ENCODE measurements around the gene FRAT2. TPM values are rescaled to one million over a fixed set of nuclear protein-coding genes. Genes with fewer than 3 reads are reported as not detected.

Gene FRAT2
- 7.3 TPM for polyA plus RNA-seq

GRCh38 chr10:97334370-97335175, at the start of gene FRAT2:
Gene FRAT2, minus strand, starts transcription at chr10:97334729. Its CDS starts 157 bp downstream, at chr10:97334572.
- Mint-ChIP-seq H3K9me3 (no peaks in the 10 kb centered on the region), H3K27ac (peak within 1 kb of the TSS; percentile 84 to 99 (median 95)), H3K4me1 (peaks cover 26 to 45% (median 40%) of the 10 kb centered on the region in 3 donors), H3K36me3 (peaks cover 3% of the 10 kb centered on the region), H3K4me3 (peak within 1 kb of the TSS; percentile 90 to 97 (median 96)), H3K27me3 (no peaks in the 10 kb centered on the region)

- Mint-ChIP-seq H3K27me3 (no peaks in the 10 kb centered on the region), H3K9me3 (no peaks in the 10 kb centered on the region), H3K4me1 (no peaks in the 10 kb centered on the region), H3K27ac (no peak overlapping the region), H3K36me3 (peaks cover 4% of the 10 kb centered on the region), H3K4me3 (no peak overlapping the region)
Observed at GRCh38 chr10:97384156-97384555, 49.6 kb upstream of the FRAT2 start.

GRCh38 chr10:97383159-97383558, 48.6 kb upstream of the FRAT2 start:
- H3K9me3 Mint-ChIP-seq = no peaks in the 10 kb centered on the region
- H3K27me3 Mint-ChIP-seq = no peaks in the 10 kb centered on the region
- peaks cover 4% of the 10 kb centered on the region for H3K36me3 Mint-ChIP-seq
- no peak overlapping the region for H3K4me3 Mint-ChIP-seq
- H3K27ac Mint-ChIP-seq = peak overlapping the region in 1 of 3 donors; percentile 35
- H3K4me1 Mint-ChIP-seq = no peaks in the 10 kb centered on the region

GRCh38 chr10:97381626-97382025, 47.1 kb upstream of the FRAT2 start:
- H3K27me3 Mint-ChIP-seq = no peaks in the 10 kb centered on the region
- no peaks in the 10 kb centered on the region for H3K4me1 Mint-ChIP-seq
- H3K27ac Mint-ChIP-seq = peak overlapping the region in 1 of 3 donors; percentile 73
- peaks cover 5% of the 10 kb centered on the region for H3K36me3 Mint-ChIP-seq
- H3K4me3 Mint-ChIP-seq = no peak overlapping the region
- H3K9me3 Mint-ChIP-seq = no peaks in the 10 kb centered on the region

GRCh38 chr10:97380516-97380915, 46.0 kb upstream of the FRAT2 start:
- H3K4me1 Mint-ChIP-seq = no peaks in the 10 kb centered on the region
- H3K27me3 Mint-ChIP-seq = no peaks in the 10 kb centered on the region
- peaks cover 8% of the 10 kb centered on the region for H3K36me3 Mint-ChIP-seq
- no peaks in the 10 kb centered on the region for H3K9me3 Mint-ChIP-seq
- no peak overlapping the region for H3K4me3 Mint-ChIP-seq
- H3K27ac Mint-ChIP-seq = peak overlapping the region in 2 of 3 donors; percentile 50 to 73

- no peaks in the 10 kb centered on the region for H3K27me3 Mint-ChIP-seq
- no peak overlapping the region for H3K4me3 Mint-ChIP-seq
- H3K4me1 Mint-ChIP-seq = no peaks in the 10 kb centered on the region
- H3K9me3 Mint-ChIP-seq = no peaks in the 10 kb centered on the region
- peak overlapping the region in 1 of 3 donors; percentile 45 for H3K27ac Mint-ChIP-seq
- H3K36me3 Mint-ChIP-seq = peaks cover 11% of the 10 kb centered on the region
Observed at GRCh38 chr10:97378933-97379921, 44.7 kb upstream of the FRAT2 start.

GRCh38 chr10:97376413-97376812, 41.9 kb upstream of the FRAT2 start:
- H3K36me3 Mint-ChIP-seq = peaks cover 14% of the 10 kb centered on the region
- H3K27ac Mint-ChIP-seq = no peak overlapping the region
- no peaks in the 10 kb centered on the region for H3K4me1 Mint-ChIP-seq
- peak overlapping the region in 1 of 4 donors; percentile 6 for H3K4me3 Mint-ChIP-seq
- no peaks in the 10 kb centered on the region for H3K27me3 Mint-ChIP-seq
- no peaks in the 10 kb centered on the region for H3K9me3 Mint-ChIP-seq

GRCh38 chr10:97373456-97373855, 38.9 kb upstream of the FRAT2 start:
- H3K36me3 Mint-ChIP-seq = peaks cover 14% of the 10 kb centered on the region

GRCh38 chr10:97372233-97372875, 37.8 kb upstream of the FRAT2 start:
- Mint-ChIP-seq H3K4me3 (no peak overlapping the region), H3K9me3 (no peaks in the 10 kb centered on the region), H3K27ac (peak overlapping the region in 1 of 3 donors; percentile 52), H3K36me3 (peaks cover 12% of the 10 kb centered on the region), H3K4me1 (peaks cover 0 to 4% (median 0%) of the 10 kb centered on the region in 3 donors), H3K27me3 (no peaks in the 10 kb centered on the region)

More at GRCh38 chr10:97373456-97373855, 38.9 kb upstream of the FRAT2 start:
- Mint-ChIP-seq H3K4me3 (peak overlapping the region in 1 of 4 donors; percentile 30), H3K9me3 (no peaks in the 10 kb centered on the region), H3K27me3 (no peaks in the 10 kb centered on the region), H3K27ac (no peak overlapping the region), H3K4me1 (peaks cover 0 to 3% (median 0%) of the 10 kb centered on the region in 3 donors)

- H3K27me3 Mint-ChIP-seq = no peaks in the 10 kb centered on the region
- peaks cover 12% of the 10 kb centered on the region for H3K36me3 Mint-ChIP-seq
- H3K4me3 Mint-ChIP-seq = no peak overlapping the region
- H3K27ac Mint-ChIP-seq = peak overlapping the region in 1 of 3 donors; percentile 52
- peaks cover 0 to 7% (median 2%) of the 10 kb centered on the region in 3 donors for H3K4me1 Mint-ChIP-seq
- no peaks in the 10 kb centered on the region for H3K9me3 Mint-ChIP-seq
Observed at GRCh38 chr10:97371696-97372095, 37.2 kb upstream of the FRAT2 start.

- Mint-ChIP-seq H3K4me3 (peak overlapping the region in 1 of 4 donors; percentile 52), H3K36me3 (peaks cover 9% of the 10 kb centered on the region), H3K9me3 (no peaks in the 10 kb centered on the region), H3K4me1 (peaks cover 17 to 28% (median 20%) of the 10 kb centered on the region in 3 donors), H3K27me3 (no peaks in the 10 kb centered on the region), H3K27ac (peak overlapping the region in 2 of 3 donors; percentile 42 to 88)
Observed at GRCh38 chr10:97367126-97367649, 32.7 kb upstream of the FRAT2 start.

GRCh38 chr10:97366572-97366971, 32.0 kb upstream of the FRAT2 start:
- H3K36me3 Mint-ChIP-seq = peaks cover 9% of the 10 kb centered on the region

GRCh38 chr10:97365761-97366351, 31.3 kb upstream of the FRAT2 start:
- H3K36me3 Mint-ChIP-seq = peaks cover 11% of the 10 kb centered on the region
- no peaks in the 10 kb centered on the region for H3K27me3 Mint-ChIP-seq
- peaks cover 17 to 28% (median 20%) of the 10 kb centered on the region in 3 donors for H3K4me1 Mint-ChIP-seq
- H3K4me3 Mint-ChIP-seq = peak overlapping the region; percentile 59 to 90 (median 79)
- no peaks in the 10 kb centered on the region for H3K9me3 Mint-ChIP-seq
- peak overlapping the region; percentile 84 to 96 (median 93) for H3K27ac Mint-ChIP-seq

More at GRCh38 chr10:97366572-97366971, 32.0 kb upstream of the FRAT2 start:
- H3K27ac Mint-ChIP-seq = peak overlapping the region; percentile 84 to 96 (median 93)
- no peak overlapping the region for H3K4me3 Mint-ChIP-seq
- peaks cover 17 to 28% (median 20%) of the 10 kb centered on the region in 3 donors for H3K4me1 Mint-ChIP-seq
- H3K9me3 Mint-ChIP-seq = no peaks in the 10 kb centered on the region
- H3K27me3 Mint-ChIP-seq = no peaks in the 10 kb centered on the region

GRCh38 chr10:97363071-97363470, 28.5 kb upstream of the FRAT2 start:
- Mint-ChIP-seq H3K27ac (peak overlapping the region in 2 of 3 donors; percentile 66 to 84), H3K36me3 (peaks cover 12% of the 10 kb centered on the region), H3K9me3 (no peaks in the 10 kb centered on the region), H3K27me3 (no peaks in the 10 kb centered on the region), H3K4me3 (no peak overlapping the region), H3K4me1 (peaks cover 17 to 25% (median 20%) of the 10 kb centered on the region in 3 donors)
